ENCODE measurements around the gene G2E3. TPM values are rescaled to one million over a fixed set of nuclear protein-coding genes. Genes with fewer than 3 reads are reported as not detected.

The G2E3 gene
- total and polyA plus RNA-seq, 4 donors, result 2.4 to 14.0 (median 5.7) TPM

DNA sequence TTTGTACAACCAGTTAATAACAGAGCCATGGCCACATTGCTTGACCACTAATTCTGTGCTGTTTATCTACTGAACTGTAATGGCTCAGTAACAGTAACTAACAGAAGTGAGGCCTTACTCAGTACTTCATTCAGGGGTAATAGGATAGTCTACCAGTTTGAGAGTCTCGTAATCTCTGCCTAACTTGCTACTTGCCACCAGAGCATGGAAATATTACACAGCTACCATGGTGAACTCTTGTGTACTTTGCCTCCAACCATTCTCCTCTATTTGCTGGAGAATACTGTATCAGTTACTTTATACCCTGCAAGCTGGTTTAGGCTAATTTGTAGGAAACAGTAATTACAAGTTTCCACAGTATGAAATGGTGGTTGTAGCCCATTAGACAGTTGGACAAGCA is 73.8 kb downstream of the G2E3 start:
- no peak overlapping the region for H3K4me3 ChIP-seq (ENCODE audit: low read depth in 1 of 3, low read length in 3 of 3)
- H3K27ac ChIP-seq (ENCODE audit: low read depth in 1 of 2, low read length in 2 of 2), result no peak overlapping the region
- no peaks in the 10 kb centered on the region for H3K9me3 ChIP-seq (ENCODE audit: control insufficient read depth in 4 of 4, low read length in 3 of 4)
- TF ChIP-seq EGR1 (IDR thresholded peaks at IDR 0.05; ENCODE audit: low read depth in 2 of 2), result no peak
- no peak for TF ChIP-seq RXRA (IDR thresholded peaks at IDR 0.05)
- no peak for TF ChIP-seq SP1 (IDR thresholded peaks at IDR 0.05)
- TF ChIP-seq, protein P1, sequence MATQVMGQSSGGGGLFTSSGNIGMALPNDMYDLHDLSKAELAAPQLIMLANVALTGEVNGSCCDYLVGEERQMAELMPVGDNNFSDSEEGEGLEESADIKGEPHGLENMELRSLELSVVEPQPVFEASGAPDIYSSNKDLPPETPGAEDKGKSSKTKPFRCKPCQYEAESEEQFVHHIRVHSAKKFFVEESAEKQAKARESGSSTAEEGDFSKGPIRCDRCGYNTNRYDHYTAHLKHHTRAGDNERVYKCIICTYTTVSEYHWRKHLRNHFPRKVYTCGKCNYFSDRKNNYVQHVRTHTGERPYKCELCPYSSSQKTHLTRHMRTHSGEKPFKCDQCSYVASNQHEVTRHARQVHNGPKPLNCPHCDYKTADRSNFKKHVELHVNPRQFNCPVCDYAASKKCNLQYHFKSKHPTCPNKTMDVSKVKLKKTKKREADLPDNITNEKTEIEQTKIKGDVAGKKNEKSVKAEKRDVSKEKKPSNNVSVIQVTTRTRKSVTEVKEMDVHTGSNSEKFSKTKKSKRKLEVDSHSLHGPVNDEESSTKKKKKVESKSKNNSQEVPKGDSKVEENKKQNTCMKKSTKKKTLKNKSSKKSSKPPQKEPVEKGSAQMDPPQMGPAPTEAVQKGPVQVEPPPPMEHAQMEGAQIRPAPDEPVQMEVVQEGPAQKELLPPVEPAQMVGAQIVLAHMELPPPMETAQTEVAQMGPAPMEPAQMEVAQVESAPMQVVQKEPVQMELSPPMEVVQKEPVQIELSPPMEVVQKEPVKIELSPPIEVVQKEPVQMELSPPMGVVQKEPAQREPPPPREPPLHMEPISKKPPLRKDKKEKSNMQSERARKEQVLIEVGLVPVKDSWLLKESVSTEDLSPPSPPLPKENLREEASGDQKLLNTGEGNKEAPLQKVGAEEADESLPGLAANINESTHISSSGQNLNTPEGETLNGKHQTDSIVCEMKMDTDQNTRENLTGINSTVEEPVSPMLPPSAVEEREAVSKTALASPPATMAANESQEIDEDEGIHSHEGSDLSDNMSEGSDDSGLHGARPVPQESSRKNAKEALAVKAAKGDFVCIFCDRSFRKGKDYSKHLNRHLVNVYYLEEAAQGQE (IDR thresholded peaks at IDR 0.05), result no peak
- TF ChIP-seq JUND (IDR thresholded peaks at IDR 0.05), result no peak
- no peak for TF ChIP-seq NR2F2 (IDR thresholded peaks at IDR 0.05)
- TF ChIP-seq, protein P2, sequence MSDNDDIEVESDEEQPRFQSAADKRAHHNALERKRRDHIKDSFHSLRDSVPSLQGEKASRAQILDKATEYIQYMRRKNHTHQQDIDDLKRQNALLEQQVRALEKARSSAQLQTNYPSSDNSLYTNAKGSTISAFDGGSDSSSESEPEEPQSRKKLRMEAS (IDR thresholded peaks at IDR 0.05), result no peak
- TF ChIP-seq GABPA (IDR thresholded peaks at IDR 0.05 in 1 of 2, conservative IDR thresholded peaks at IDR 0.05 in 1 of 2), result no peak
- TF ChIP-seq HNF4G (IDR thresholded peaks at IDR 0.05), result no peak
- no peak for TF ChIP-seq YY1 (IDR thresholded peaks at IDR 0.05)
- TF ChIP-seq FOXA1 (IDR thresholded peaks at IDR 0.05), result no peak
- TF ChIP-seq RAD21 (IDR thresholded peaks at IDR 0.05), result no peak
- TF ChIP-seq, protein P3, sequence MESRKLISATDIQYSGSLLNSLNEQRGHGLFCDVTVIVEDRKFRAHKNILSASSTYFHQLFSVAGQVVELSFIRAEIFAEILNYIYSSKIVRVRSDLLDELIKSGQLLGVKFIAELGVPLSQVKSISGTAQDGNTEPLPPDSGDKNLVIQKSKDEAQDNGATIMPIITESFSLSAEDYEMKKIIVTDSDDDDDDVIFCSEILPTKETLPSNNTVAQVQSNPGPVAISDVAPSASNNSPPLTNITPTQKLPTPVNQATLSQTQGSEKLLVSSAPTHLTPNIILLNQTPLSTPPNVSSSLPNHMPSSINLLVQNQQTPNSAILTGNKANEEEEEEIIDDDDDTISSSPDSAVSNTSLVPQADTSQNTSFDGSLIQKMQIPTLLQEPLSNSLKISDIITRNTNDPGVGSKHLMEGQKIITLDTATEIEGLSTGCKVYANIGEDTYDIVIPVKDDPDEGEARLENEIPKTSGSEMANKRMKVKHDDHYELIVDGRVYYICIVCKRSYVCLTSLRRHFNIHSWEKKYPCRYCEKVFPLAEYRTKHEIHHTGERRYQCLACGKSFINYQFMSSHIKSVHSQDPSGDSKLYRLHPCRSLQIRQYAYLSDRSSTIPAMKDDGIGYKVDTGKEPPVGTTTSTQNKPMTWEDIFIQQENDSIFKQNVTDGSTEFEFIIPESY (IDR thresholded peaks at IDR 0.05), result no peak
- no peak for TF ChIP-seq FOXA2 (IDR thresholded peaks at IDR 0.05)
- TF ChIP-seq HNF4A (conservative IDR thresholded peaks at IDR 0.05), result no peak
- no peak for TF ChIP-seq TAF1 (conservative IDR thresholded peaks at IDR 0.05)
- no peaks in the 10 kb centered on the region for H3K4me1 ChIP-seq (ENCODE audit: control insufficient read depth in 4 of 4, insufficient read depth in 4 of 4, low read length in 3 of 4)
- 97% methylated on average over 1 of the region's 1 CpG for WGBS
- H3K27me3 ChIP-seq (ENCODE audit: control insufficient read depth in 4 of 4, insufficient read depth in 4 of 4, low read length in 3 of 4), result no peaks in the 10 kb centered on the region
- no peak for DNase-seq (ENCODE audit: low spot score)
- H3K9ac ChIP-seq (ENCODE audit: low read depth in 1 of 2, low read length in 2 of 2), result no peak overlapping the region
- peaks cover 3 to 29% (median 21%) of the 10 kb centered on the region in 4 donors for H3K36me3 ChIP-seq (ENCODE audit: control insufficient read depth in 4 of 4, insufficient read depth in 3 of 4, low read depth in 1 of 4, low read length in 3 of 4)

DNA sequence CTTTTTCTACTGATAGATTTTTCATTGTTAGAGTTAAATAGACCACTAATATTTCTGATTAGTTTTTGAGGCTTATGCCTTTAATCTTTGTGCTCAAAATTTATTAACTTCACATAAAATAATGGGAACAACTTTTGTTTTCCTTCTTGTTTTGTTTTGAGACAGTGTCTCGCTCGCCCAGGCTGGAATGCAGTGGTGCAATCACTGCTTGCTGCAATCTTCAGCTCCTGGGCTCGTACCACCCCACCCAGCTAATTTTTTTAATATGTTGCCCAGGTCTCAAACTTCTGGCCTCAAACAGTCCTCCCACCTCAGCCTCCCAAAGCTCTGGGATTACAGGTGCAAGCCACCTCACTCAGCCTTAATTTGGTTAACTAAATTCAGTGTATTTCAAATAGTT is 80.0 kb downstream of the G2E3 start:
- Histone ChIP-seq H3K4me1 (ENCODE audit: control insufficient read depth in 4 of 4, insufficient read depth in 4 of 4, low read length in 3 of 4) (no peaks in the 10 kb centered on the region), H3K27me3 (ENCODE audit: control insufficient read depth in 4 of 4, insufficient read depth in 4 of 4, low read length in 3 of 4) (no peaks in the 10 kb centered on the region), H3K4me3 (ENCODE audit: low read depth in 1 of 3, low read length in 3 of 3) (no peak overlapping the region), H3K9me3 (ENCODE audit: control insufficient read depth in 4 of 4, low read length in 3 of 4) (no peaks in the 10 kb centered on the region), H3K9ac (ENCODE audit: low read depth in 1 of 2, low read length in 2 of 2) (no peak overlapping the region), H3K36me3 (ENCODE audit: control insufficient read depth in 4 of 4, insufficient read depth in 3 of 4, low read depth in 1 of 4, low read length in 3 of 4) (peaks cover 3 to 27% (median 22%) of the 10 kb centered on the region in 4 donors), H3K27ac (ENCODE audit: low read depth in 1 of 2, low read length in 2 of 2) (no peak overlapping the region)
- DNase-seq (ENCODE audit: low spot score), result no peak
- 88% methylated on average over 3 of the region's 3 CpGs for WGBS
- TF ChIP-seq GABPA (IDR thresholded peaks at IDR 0.05 in 1 of 2, conservative IDR thresholded peaks at IDR 0.05 in 1 of 2), result no peak
- no peak for TF ChIP-seq RXRA (IDR thresholded peaks at IDR 0.05)
- TF ChIP-seq, protein P2 (IDR thresholded peaks at IDR 0.05), result no peak
